GM12892 (cell line): ENCODE measurements around the gene SCAMP4.

Source experiments
- POLR2A ChIP-seq: IDR thresholded peaks from 2 replicates; pipeline ENCODE4 v1.6.1; 2011; ENCODE audit warnings: low read depth, low read length, control low read depth
- POLR2AphosphoS5 ChIP-seq: IDR thresholded peaks from 2 replicates; pipeline ENCODE4 v1.6.1; 2011; ENCODE audit warnings: low read depth, low read length, control low read depth

- TF ChIP-seq POLR2A (no peak), POLR2AphosphoS5 (no peak)
These were observed 20.3 kb downstream of the SCAMP4 start for GRCh38 chr19:1925544-1925943.
